Measurements from ENCODE around the gene FABP7.

- TF ChIP-seq CTCF (IDR thresholded peaks at IDR 0.05) (no peak), EZH2 (IDR thresholded peaks at IDR 0.05; ENCODE audit: borderline replicate concordance, insufficient read depth, low read depth, low read length, poor library complexity, severe bottlenecking) (no peak)
Measured at GRCh38 chr6:122832459-122832858, 52.9 kb downstream of the FABP7 start.
